Measurements from ENCODE around the gene HOXB13. TPM values are rescaled to one million over a fixed set of nuclear protein-coding genes. Genes with fewer than 3 reads are reported as not detected.
"Not testable (repeated sequence)": the region's sequence is repeated elsewhere in the genome, so short reads cannot be mapped to it uniquely, and the experiment has no call there.

The HOXB13 gene
- total RNA-seq, 1 experiment from 2014 or later, result 2.5 TPM

- DNase-seq (ENCODE audit: low read depth), result no peak
These were observed 2.2 kb downstream of the HOXB13 start for GRCh38 chr17:48726114-48726915.

DNA sequence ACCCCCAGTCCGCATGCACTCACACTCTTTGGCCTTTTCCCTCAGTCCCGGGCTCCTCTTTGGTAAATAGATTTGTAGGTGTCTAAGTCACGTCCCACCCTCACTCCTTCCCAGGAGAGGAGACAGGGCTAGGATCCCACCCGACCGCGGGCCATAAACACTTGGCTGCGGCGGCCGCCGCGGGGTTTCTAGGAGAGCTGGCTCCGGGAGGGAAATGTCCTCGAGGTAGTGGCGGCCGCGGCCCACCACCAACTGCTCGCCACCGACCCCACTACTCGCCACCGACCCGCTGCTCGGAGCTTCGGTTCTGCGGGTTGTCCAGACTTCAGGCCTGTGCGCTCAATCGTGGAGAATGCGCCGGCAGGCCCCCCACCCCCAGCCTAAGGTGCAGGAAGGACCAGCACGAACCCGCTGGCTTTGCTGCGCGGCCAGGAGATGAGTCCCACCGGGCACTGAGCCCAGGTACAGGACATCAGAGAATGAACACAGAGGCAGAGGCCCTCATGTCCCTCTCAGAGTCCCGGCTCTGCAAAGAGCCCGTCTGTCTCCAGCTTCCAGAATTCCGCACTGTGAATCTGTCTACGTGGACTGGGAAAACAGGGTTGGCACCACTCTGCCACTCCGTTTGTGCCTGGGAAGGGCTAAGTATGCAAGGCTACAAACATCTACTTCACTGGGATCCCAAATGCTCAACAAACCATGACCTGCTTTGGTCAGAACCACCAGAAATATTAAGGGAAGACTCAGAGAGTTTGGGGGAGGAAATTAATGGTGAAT lies 3.1 kb downstream of the HOXB13 start:
- DNase-seq (ENCODE audit: low read depth), result no peak

DNA sequence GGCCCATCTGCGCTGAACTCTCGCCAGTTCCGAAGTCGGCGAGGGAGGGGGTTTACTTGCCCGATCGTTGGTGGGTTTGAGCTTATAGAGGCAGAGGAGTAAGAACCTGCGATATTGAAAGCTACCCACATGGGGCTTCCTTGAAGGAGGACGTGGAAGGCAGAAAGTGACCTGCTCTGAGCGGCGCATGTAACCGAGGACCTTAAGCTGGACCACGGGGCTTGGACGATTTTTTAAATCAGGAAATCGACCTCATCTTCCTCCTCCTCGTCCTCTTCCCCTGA lies 3.6 kb downstream of the HOXB13 start:
- no peak for DNase-seq (ENCODE audit: low read depth)

- DNase-seq (ENCODE audit: low read depth), result peak; percentile 67
These were observed 4.1 kb downstream of the HOXB13 start for GRCh38 chr17:48724251-48725003.

- DNase-seq (ENCODE audit: low read depth), result peak; percentile 35
These were observed 4.9 kb downstream of the HOXB13 start for GRCh38 chr17:48723423-48724250.

- DNase-seq (ENCODE audit: low read depth), result no peak
These were observed 5.6 kb downstream of the HOXB13 start, which contains the start of gene PRAC2 for GRCh38 chr17:48722915-48723422. PRAC2 (plus strand) TSS chr17:48723185; CDS start chr17:48724411, 1,226 bp downstream.

DNA sequence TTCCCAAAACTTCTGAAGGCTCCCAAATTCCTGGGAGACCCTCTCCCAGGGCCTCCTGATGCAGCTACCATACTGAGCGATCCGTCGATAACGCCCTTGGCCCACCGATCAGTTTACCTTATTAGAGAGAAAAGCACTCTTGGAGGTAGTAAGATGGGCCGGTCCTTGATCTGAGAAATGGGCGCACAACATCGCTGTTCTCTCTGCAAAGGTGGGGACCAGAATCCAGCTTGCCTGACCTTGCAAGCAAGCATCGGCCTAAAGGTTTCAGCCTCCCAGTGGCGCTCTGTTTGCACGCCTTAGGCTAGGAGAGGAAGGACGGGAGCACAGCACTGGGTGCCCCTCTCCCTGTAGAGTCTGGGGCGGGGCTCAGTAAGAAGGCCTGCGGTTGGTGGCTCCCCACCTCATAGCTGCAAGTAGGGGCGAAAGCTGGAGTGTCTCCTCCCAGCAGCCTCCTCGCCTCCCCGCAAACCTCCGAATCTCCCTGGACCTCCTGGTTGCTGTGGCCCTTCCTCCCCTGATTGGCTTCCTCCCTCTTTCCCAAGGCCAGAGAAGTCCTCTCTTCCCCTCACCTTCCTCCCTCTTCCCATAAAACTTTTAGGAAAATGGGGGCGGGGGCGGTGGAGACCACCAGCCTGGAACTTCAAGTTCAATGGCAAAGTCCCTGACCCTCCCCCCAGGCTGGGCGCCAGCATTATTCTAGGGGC lies 6.2 kb downstream of the HOXB13 start, which contains the start of gene PRAC1:
Gene PRAC1 (minus strand): TSS at position 318 of the 707 bp plus-strand sequence. CDS start 126 bp downstream, at position 192.
- DNase-seq (ENCODE audit: low read depth), result no peak

GRCh38 chr17:48721009-48721402 lies 7.5 kb downstream of the HOXB13 start:
- no peak for DNase-seq (ENCODE audit: low read depth)

DNA sequence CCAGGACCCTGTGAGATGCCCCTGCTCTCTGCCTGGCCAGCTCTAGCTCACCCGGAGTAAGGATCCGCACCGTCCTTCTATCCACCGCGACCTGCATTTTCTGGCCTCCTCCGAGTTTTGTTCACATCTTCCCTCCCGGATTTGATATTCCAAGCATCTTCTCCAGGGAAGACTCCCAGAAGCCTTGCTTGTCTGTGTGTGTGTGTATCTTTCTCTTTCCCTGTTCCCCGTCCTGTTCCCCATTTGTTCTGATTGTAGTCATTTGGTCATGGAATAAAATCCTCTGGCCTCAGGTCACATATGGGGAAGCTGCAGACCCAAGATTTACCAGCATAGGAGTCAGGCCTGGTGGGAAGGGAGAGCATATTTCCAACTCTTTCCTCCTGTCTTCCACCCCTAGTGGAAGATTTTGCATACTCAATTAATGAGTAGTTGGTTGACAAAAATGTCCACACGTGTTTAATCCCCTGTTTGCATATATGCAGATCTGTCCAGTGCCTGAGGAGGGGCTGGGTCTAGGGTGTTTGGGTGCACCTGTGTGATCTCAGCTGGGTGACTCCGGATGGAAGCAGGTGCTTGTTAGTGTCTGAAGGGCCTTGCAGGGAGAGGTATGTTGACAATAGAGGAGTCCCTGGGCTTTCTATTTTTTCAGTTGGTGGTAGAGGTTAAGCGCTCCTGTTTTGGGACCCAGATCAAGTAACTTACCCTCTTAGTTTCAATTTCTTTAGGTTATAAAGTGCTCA lies 8.1 kb downstream of the HOXB13 start:
- DNase-seq (ENCODE audit: low read depth), result no peak

DNA sequence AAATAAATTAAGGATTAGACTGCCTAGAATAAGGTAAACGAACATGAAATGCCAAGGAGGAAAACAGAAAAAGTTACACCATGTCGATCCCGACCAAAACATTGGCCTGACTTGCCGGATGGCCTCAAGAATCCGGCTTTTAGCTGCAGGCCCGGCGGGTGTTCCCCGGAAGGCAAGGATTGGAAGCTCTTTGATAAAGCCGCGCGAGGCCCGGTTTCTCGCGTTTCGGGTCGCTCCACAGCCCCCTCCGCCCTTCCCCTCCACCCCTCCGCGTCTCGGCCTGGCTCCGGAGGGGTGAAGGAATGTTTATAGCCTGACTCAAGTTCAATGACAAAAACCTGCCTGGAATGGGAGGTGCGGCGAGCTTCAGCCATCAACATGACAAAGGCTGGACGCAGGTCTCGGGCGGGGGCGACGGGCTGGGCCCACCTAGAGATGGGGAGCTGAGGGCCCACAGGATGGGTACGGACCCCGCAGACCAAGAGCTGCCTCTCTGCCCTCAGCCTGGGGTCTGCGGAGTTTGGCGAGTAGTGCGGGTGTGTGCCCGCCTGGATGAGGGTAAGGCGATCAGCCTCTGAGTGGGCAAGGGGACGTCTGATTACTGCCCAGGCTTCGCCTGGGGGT lies 8.8 kb downstream of the HOXB13 start:
- no peak for DNase-seq (ENCODE audit: low read depth)

DNA sequence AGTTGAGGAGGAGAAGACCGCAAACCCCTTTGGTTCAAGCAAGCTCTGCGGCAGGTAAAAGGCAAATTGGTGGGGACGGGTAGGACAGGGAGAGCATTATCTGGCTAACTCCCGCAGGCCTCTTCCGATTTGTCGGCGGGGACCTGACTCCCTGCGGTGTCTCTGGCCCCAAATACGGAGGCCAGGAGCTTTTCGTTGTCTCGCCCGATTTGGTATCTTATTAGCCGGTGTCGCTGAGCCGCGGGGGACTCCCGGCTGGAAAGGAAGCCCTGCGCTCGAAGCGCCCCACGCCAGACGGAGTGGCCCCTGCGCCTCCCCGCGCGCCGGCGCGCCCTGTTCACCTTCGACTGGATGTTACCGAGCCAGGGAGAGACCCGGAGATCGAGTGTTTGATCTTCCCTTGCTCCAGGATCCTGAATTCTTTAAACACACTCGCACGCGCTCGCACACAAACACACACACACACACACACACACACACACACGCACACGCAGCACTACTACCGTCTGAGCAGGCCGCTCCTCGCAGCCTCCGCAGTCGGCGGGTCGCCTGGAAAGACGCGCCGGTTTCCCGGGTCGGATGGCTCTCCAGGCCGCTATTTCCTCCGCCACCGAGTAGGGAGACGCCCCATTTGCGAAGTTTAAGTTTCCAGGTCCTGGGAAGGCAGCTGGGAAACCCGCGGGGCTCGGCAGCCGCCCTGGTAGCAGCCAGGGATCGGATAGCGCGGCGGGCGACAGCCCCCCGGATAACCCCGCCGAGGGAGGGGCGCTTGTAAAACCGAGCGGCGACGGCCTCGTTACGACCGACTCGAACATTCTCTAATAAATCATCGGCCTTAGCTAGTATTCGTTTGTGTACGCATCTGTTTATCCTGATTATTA lies 9.5 kb downstream of the HOXB13 start:
- DNase-seq (ENCODE audit: low read depth), result no peak

- no peak for DNase-seq (ENCODE audit: low read depth)
These were observed 10.3 kb downstream of the HOXB13 start for GRCh38 chr17:48718227-48718760.

GRCh38 chr17:48717367-48718226 lies 11.0 kb downstream of the HOXB13 start:
- no peak for DNase-seq (ENCODE audit: low read depth)

DNA sequence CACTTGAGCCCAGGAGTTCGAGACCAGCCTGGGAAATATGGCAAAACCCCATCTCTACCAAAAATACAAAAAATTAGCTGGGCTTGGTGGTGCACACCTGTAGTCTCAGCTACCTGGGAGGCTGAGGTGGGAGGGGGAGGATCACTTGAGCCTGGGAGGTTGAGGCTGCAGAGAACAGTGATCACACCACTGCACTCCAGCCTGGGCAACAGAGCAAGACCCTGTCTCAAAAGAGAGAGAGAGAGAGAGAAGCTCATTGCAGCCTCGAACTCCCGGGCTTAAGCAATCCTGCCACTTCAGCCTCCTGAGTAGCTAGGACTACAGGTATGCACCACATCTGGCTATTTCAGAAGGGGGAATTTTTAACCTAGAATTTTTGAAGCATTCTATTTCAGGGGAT lies 12.0 kb downstream of the HOXB13 start:
- not testable (repeated sequence) for DNase-seq (ENCODE audit: low read depth)

DNA sequence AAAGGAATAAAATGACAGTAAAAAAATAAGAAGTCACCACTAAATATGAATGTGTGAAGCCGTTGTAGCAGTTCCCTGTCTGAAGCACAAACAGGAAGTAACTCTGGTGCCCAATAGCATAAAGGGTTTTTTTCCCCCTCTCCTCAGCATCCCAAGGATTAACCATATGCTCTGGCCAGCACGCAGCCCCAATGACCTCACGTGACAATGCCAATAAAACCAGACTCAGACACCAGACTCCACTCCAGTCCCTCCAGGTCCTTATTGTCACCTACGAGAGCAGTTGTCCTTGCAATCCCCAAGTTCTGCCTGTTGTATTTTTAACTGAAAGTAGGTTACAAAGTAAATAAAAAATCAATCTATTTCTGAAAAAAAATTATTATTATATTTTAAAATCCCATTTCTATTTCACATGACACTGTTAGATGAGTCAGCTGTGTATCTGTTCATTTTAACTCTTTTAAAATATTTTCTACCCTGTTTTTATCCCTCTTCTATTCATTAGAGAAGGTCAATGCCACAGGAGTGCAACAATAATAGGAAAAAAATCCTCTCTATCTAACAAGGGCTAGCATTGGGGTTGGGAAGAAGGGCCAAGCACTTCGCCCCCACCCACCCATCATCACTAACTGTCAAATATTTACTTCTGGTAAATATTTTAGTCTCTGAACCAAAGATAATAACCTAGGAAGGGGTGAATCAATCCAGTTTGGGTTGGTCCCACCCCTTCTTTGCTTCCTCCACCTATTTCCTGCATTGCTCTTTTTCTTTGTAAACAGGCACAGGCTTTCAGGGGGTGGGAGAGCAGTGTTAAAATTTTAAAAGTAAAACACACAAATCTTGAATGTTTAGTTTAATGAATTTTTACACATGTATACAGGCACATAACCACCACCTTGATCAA lies 12.8 kb downstream of the HOXB13 start:
- no peak for DNase-seq (ENCODE audit: low read depth)

- DNase-seq (ENCODE audit: low read depth), result no peak
These were observed 17.4 kb downstream of the HOXB13 start for GRCh38 chr17:48711128-48711527.
